Epithelial cell of proximal tubule (primary cell): ENCODE results near the gene DPCD. TPM values are rescaled to one million over a fixed set of nuclear protein-coding genes. Genes with fewer than 3 reads are reported as not detected.

Experiments
- DNase-seq: peaks from one replicate; pipeline ENCODE4 v3.0.0-alpha.2; 2011; ENCODE audit warnings: low read depth
- H3K4me3 ChIP-seq: 2 replicates; pipeline ENCODE4 v1.5.1; 2011; ENCODE audit warnings: low read depth, mild to moderate bottlenecking, low read length
- CTCF ChIP-seq: conservative IDR thresholded peaks from 2 replicates; pipeline ENCODE4 v1.5.1; 2012; ENCODE audit warnings: low read depth, mild to moderate bottlenecking, low read length
- total RNA-seq: library from RNA; depleted of rRNA; stranded (reverse); fragments of >200 nt; gene quantifications from 2 replicates; pipeline ENCODE4 v1.2.3, GENCODE V29; 2015

DPCD gene
- total RNA-seq, result 36.2 and 65.6 TPM in 2 replicates

GRCh38 chr10:101587725-101588653, at the start of gene DPCD, which contains the start of gene POLL:
Gene DPCD (plus strand): TSS chr10:101588321. CDS start chr10:101588337, 16 bp downstream.
Gene POLL (minus strand): TSS chr10:101588257. CDS start chr10:101587360, 897 bp downstream.
- no peak for TF ChIP-seq CTCF
- DNase-seq, result peak; percentile 50
- peak within 1 kb of the TSS; percentile 100 for H3K4me3 ChIP-seq

- no peak for TF ChIP-seq CTCF
- H3K4me3 ChIP-seq, result no peak overlapping the region
- no peak for DNase-seq
Observed at GRCh38 chr10:101538446-101538845, 49.7 kb upstream of the DPCD start.

- TF ChIP-seq CTCF, result no peak
- no peak for DNase-seq
- no peak overlapping the region for H3K4me3 ChIP-seq
Observed at GRCh38 chr10:101545898-101546297, 42.2 kb upstream of the DPCD start.

- no peak for TF ChIP-seq CTCF
- no peak for DNase-seq
- H3K4me3 ChIP-seq, result no peak overlapping the region
Observed at GRCh38 chr10:101550965-101551364, 37.2 kb upstream of the DPCD start.

- H3K4me3 ChIP-seq, result no peak overlapping the region
- no peak for DNase-seq
- TF ChIP-seq CTCF, result no peak
Observed at GRCh38 chr10:101552442-101552841, 35.7 kb upstream of the DPCD start.

- no peak for DNase-seq
- no peak overlapping the region for H3K4me3 ChIP-seq
- no peak for TF ChIP-seq CTCF
Observed at GRCh38 chr10:101557541-101557940, 30.6 kb upstream of the DPCD start.
